ENCODE results near the gene ZFAND6.

- no peak for TF ChIP-seq CTCF (IDR thresholded peaks at IDR 0.05; ENCODE audit: low read depth, low read length, missing input control)
- TF ChIP-seq TAF1 (conservative IDR thresholded peaks at IDR 0.05), result no peak
- TF ChIP-seq REST (IDR thresholded peaks at IDR 0.05), result no peak
- no peak for TF ChIP-seq RXRA (IDR thresholded peaks at IDR 0.05)
- no peak for TF ChIP-seq FOXA1 (IDR thresholded peaks at IDR 0.05)
- no peak for TF ChIP-seq JUND (IDR thresholded peaks at IDR 0.05)
- no peak for TF ChIP-seq ATF3 (IDR thresholded peaks at IDR 0.05)
- no peak for TF ChIP-seq MAX (IDR thresholded peaks at IDR 0.05)
- TF ChIP-seq YY1 (IDR thresholded peaks at IDR 0.05), result no peak
- no peak for TF ChIP-seq GABPA (IDR thresholded peaks at IDR 0.05 in 1 of 2, conservative IDR thresholded peaks at IDR 0.05 in 1 of 2)
- no peak for TF ChIP-seq RAD21 (IDR thresholded peaks at IDR 0.05)
These were observed 6.7 kb upstream of the ZFAND6 start for GRCh38 chr15:80052597-80053304.

Data from liver (tissue), 3 donors.